Fibroblast of villous mesenchyme (primary cell): Measurements from ENCODE around the gene PLPP4. TPM values are rescaled to one million over a fixed set of nuclear protein-coding genes. Genes with fewer than 3 reads are reported as not detected.
A peak's percentile ranks its signal among the peaks of the same experiment; 100 is the strongest.

Experiments
- DNase-seq: peaks from one replicate; pipeline ENCODE4 v3.0.0-alpha.2; 2010; ENCODE audit warnings: low read depth
- H3K4me3 ChIP-seq: 2 replicates; pipeline ENCODE4 v1.5.1; 2011; ENCODE audit warnings: low read depth, mild to moderate bottlenecking, low read length
- CTCF ChIP-seq: IDR thresholded peaks from 2 replicates; pipeline ENCODE4 v1.5.1; 2012; ENCODE audit warnings: low read depth, mild to moderate bottlenecking, low read length; ENCODE audit not compliant: insufficient read depth
- total RNA-seq: library from RNA; depleted of rRNA; stranded (reverse); fragments of >200 nt; gene quantifications from 2 replicates; pipeline ENCODE4 v1.2.3, GENCODE V29; 2012

The PLPP4 gene
- total RNA-seq, 1 donor, result 0.86 TPM

GRCh38 chr10:120475844-120476791 is 19.1 kb downstream of the PLPP4 start:
- no peak overlapping the region for H3K4me3 ChIP-seq

GRCh38 chr10:120477021-120477742 is 20.2 kb downstream of the PLPP4 start:
- DNase-seq, result peak; percentile 61
- no peak overlapping the region for H3K4me3 ChIP-seq
- no peak for TF ChIP-seq CTCF

More at GRCh38 chr10:120475844-120476791, 19.1 kb downstream of the PLPP4 start:
- DNase-seq, result no peak
- TF ChIP-seq CTCF, result no peak

- DNase-seq, result no peak
- TF ChIP-seq CTCF, result no peak
- no peak overlapping the region for H3K4me3 ChIP-seq
Observed at GRCh38 chr10:120477743-120478141, 20.7 kb downstream of the PLPP4 start.

GRCh38 chr10:120478386-120478785 is 21.4 kb downstream of the PLPP4 start:
- peak; percentile 23 for DNase-seq
- H3K4me3 ChIP-seq, result no peak overlapping the region
- TF ChIP-seq CTCF, result no peak

GRCh38 chr10:120479506-120479905 is 22.5 kb downstream of the PLPP4 start:
- no peak overlapping the region for H3K4me3 ChIP-seq
- no peak for DNase-seq
- no peak for TF ChIP-seq CTCF

- TF ChIP-seq CTCF, result peak; percentile 17
- DNase-seq, result no peak
Observed at GRCh38 chr10:120480065-120480600, 23.1 kb downstream of the PLPP4 start.

More at GRCh38 chr10:120480065-120480600, 23.1 kb downstream of the PLPP4 start:
- H3K4me3 ChIP-seq, result no peak overlapping the region
